Activated CD4-positive, alpha-beta memory T cell treated with anti-CD3 and anti-CD28 coated beads, Interleukin-2, amount 10 ng/mL, durations not matched to agents 7 days and 5 days (primary cell): Measurements from ENCODE around the gene MAT1A. TPM values are rescaled to one million over a fixed set of nuclear protein-coding genes. Genes with fewer than 3 reads are reported as not detected.
"Not testable (repeated sequence)": the region's sequence is repeated elsewhere in the genome, so short reads cannot be mapped to it uniquely, and the experiment has no call there.

Source experiments
- CTCF ChIA-PET: fragments of 350-600 bp; sonication (Branson Sonifier 250); formaldehyde crosslinking; loops from one replicate; lab custom pipeline; 2021; ENCODE audit warnings: antibody characterized with exemption, inconsistent platforms; lab: Charles Lee
- POLR2A ChIA-PET: fragments of 350-600 bp; sonication (Branson Sonifier 250); formaldehyde crosslinking; loops from one replicate; lab custom pipeline; 2021; ENCODE audit warnings: antibody characterized with exemption; lab: Charles Lee
- DNase-seq: peaks from one replicate; pipeline ENCODE4 v3.0.0-alpha.2; 2020
- H3K27ac Mint-ChIP-seq: one replicate; pipeline ENCODE4 v1.8.0; 2021; ENCODE audit warnings: mild to moderate bottlenecking, mixed read lengths
- H3K27me3 Mint-ChIP-seq: one replicate; pipeline ENCODE4 v1.8.0; 2021; ENCODE audit warnings: mixed read lengths
- H3K36me3 Mint-ChIP-seq: one replicate; pipeline ENCODE4 v1.8.0; 2021; ENCODE audit warnings: low read depth, mixed read lengths
- H3K4me1 Mint-ChIP-seq: one replicate; pipeline ENCODE4 v1.8.0; 2021; ENCODE audit warnings: mixed read lengths
- H3K4me3 Mint-ChIP-seq: one replicate; pipeline ENCODE4 v1.8.0; 2021; ENCODE audit warnings: mild to moderate bottlenecking, mixed read lengths
- H3K9me3 Mint-ChIP-seq: one replicate; pipeline ENCODE4 v1.8.0; 2021; ENCODE audit warnings: mixed read lengths
- total RNA-seq, 2 experiments: library from RNA; stranded (reverse); gene quantifications; one replicate each; pipeline ENCODE4 v1.2.3, GENCODE V29; 2021

MAT1A gene
- total RNA-seq, 2 experiments from 2014 or later, result not detected

DNA sequence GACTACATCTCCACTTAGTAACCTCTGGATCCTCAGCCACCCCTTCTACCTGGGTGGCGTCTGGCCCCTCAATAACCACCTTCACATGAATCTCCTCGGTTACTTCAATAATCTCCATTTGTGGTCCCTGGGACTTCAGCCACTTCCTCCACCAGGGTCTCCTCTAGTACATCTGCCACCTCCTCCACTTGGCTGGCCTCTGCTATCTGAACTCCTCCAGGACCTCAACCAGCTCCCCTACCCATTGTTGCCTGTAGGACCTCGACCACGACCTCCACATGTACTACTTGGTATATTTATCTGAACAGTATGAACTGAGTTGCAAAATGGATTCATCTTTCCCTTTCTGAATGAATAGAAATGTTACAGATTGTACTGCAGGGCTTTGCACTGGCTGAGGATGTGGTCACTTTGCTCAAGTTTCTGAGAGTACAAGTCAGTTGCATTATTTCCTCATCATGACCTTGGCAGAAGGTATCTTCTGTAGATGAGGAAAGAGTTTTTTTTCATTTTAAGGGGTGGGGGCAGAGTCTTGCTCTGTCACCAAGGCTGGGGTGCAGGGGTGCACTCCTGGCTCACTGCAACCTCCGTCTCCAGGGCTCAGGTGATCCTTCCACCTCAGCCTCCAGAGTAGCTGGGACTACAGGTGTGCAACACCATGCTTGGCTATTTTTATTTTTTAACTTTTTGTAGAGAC is 36.0 kb downstream of the MAT1A start:
- Mint-ChIP-seq H3K27ac (peak overlapping the region; percentile 69), H3K9me3 (no peaks in the 10 kb centered on the region), H3K27me3 (peaks cover 4% of the 10 kb centered on the region), H3K36me3 (no peaks in the 10 kb centered on the region), H3K4me3 (no peak overlapping the region), H3K4me1 (peaks cover 20% of the 10 kb centered on the region)
- POLR2A ChIA-PET, result interaction anchor here (1.1 kb wide), 1 partner anchor 109 kb away, joined by 3 read pairs; no protein-coding TSS in a partner anchor
- CTCF ChIA-PET, result interaction anchor here (0.7 to 1.8 kb wide), 3 partner anchors 31 to 109 kb away, joined by 3 to 4 read pairs (median 4); no protein-coding TSS in a partner anchor
- DNase-seq, result peak; percentile 26

- CTCF ChIA-PET, result interaction anchor here (0.7 to 1.8 kb wide), 2 partner anchors 55 to 108 kb away, joined by 4 read pairs; no protein-coding TSS in a partner anchor
- H3K27ac Mint-ChIP-seq, result no peak overlapping the region
Observed at GRCh38 chr10:80252296-80252887, 37.1 kb downstream of the MAT1A start.

DNA sequence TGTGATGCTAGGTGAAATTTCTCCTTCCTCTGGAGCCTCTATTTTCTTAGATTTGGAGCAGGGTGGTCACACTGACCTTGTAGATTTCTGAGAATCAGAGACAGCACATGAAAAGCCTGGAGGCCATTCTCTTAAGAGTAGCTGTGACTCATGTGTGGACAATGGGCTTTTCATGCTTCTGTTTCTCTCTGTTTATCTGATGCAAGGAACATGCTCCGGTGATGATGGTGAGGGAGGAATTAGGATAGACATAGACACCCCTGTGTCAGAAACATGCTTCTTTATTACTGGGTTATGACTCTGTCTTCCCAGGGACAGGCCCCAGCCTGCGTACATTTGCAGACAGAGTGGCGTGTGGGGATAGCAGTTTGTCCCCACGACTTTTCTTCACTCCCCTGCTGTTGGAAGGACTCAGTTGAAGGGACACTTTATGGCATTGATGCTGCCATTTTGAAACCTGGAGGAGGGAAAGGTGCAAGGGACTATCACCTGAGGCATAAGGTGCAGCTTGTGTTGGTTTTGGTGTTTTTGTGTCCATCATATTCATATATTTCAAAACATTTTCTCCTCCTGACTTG is 37.7 kb downstream of the MAT1A start:
- H3K4me1 Mint-ChIP-seq, result peaks cover 20% of the 10 kb centered on the region
- H3K4me3 Mint-ChIP-seq, H3K9me3 Mint-ChIP-seq, POLR2A ChIA-PET, H3K27ac Mint-ChIP-seq, H3K27me3 Mint-ChIP-seq, DNase-seq, H3K36me3 Mint-ChIP-seq: not testable (repeated sequence)
- CTCF ChIA-PET, result interaction anchor here (1.8 kb wide), 1 partner anchor 108 kb away, joined by 4 read pairs; no protein-coding TSS in a partner anchor

More at GRCh38 chr10:80252296-80252887, 37.1 kb downstream of the MAT1A start:
- H3K36me3 Mint-ChIP-seq, result no peaks in the 10 kb centered on the region
- H3K9me3 Mint-ChIP-seq, result no peaks in the 10 kb centered on the region
- peaks cover 6% of the 10 kb centered on the region for H3K27me3 Mint-ChIP-seq
- H3K4me1 Mint-ChIP-seq, result peaks cover 20% of the 10 kb centered on the region
- POLR2A ChIA-PET, result interaction anchor here (1.1 kb wide), 1 partner anchor 108 kb away, joined by 3 read pairs; no protein-coding TSS in a partner anchor
- H3K4me3 Mint-ChIP-seq, result no peak overlapping the region
- DNase-seq, result no peak

DNA sequence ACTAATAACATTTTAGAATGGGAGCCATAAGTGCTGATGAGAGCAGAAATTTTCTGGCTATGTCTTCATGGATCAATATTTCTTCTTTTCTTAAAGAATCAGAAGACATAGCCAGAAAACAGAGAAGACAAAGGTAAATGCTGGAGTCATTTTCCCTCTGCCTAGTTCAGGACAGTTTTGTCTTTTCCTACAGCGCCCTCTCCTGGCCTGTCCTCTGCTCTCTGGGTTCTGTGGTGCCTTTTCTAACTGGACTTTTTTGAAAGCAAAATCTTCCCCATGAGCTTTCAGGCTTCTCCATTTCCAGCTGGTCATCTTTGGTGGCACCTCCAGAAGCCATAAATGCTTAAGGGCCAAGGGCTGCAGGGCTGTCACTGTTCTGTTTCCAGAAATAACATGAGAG is 39.1 kb downstream of the MAT1A start:
- H3K27ac Mint-ChIP-seq, DNase-seq, H3K9me3 Mint-ChIP-seq, H3K36me3 Mint-ChIP-seq, CTCF ChIA-PET, H3K4me3 Mint-ChIP-seq, POLR2A ChIA-PET, H3K27me3 Mint-ChIP-seq: not testable (repeated sequence)
- H3K4me1 Mint-ChIP-seq, result peaks cover 20% of the 10 kb centered on the region

DNA sequence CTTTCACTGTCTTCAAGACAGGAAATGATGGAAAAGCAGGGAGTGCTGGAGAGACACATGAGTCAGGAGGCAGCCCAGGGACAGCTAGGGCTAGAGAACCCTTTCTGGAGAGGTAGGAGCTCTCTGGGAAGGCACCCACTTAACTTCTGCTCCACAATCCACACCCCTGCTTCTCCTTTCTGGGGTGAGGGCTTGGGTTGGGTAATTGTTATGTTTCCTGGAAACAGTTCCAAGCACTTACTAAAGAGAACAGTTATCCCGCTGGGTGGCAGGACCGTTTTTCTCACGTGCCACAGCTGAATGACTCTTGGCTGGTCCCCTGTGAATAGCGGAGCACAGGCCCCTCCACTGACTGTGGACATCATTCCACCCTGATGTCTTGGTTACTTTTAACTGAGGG is 39.6 kb downstream of the MAT1A start:
- POLR2A ChIA-PET, H3K4me3 Mint-ChIP-seq: not testable (repeated sequence)

DNA sequence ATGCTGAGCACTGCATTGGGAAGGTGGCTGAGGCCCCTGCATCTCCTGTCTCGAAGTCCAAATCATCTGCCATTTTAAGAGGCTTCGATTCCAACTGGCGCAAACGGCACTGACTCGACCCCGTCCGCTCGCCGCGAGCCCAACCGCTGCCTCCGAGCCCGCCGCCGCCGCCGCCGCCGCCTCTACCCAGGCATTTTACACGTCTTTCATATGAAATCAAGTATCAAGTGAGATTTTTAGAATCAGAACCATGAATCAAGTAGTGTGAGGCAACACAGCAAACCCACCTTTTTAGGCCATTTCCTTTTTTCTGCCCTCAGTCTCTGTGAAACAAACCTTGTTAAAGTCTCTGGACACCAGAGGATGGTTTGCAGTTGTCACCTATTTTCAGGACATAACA is 41.8 kb downstream of the MAT1A start:
- POLR2A ChIA-PET, H3K27ac Mint-ChIP-seq, H3K9me3 Mint-ChIP-seq, CTCF ChIA-PET, H3K4me3 Mint-ChIP-seq, DNase-seq, H3K4me1 Mint-ChIP-seq, H3K36me3 Mint-ChIP-seq: not testable (repeated sequence)
- H3K27me3 Mint-ChIP-seq, result peaks cover 17% of the 10 kb centered on the region

More for the DNA sequence above, 39.6 kb downstream of the MAT1A start:
- H3K27me3 Mint-ChIP-seq, CTCF ChIA-PET, H3K36me3 Mint-ChIP-seq, DNase-seq, H3K9me3 Mint-ChIP-seq, H3K27ac Mint-ChIP-seq: not testable (repeated sequence)
- peaks cover 18% of the 10 kb centered on the region for H3K4me1 Mint-ChIP-seq

DNA sequence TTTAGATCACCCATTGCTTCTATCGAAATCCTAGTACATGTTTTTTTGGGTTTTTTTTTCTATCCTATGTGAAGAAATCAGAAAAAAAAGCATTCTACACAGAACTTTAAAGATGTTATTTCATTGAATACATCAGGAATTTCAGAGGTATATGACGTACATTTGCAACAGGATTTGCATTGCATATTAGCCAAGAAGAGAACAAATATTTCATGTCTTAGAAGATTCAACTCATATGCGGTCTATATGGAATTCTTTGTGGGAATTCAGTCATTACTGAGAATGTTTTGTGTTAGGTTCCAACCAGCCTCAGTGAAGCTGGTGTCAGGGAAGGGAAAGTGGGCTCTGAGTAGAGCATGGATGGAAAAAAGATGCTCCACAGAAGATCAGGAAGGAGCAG is 45.1 kb downstream of the MAT1A start:
- CTCF ChIA-PET, POLR2A ChIA-PET, H3K36me3 Mint-ChIP-seq, H3K27ac Mint-ChIP-seq, H3K4me1 Mint-ChIP-seq, H3K4me3 Mint-ChIP-seq, H3K9me3 Mint-ChIP-seq, DNase-seq: not testable (repeated sequence)
- H3K27me3 Mint-ChIP-seq, result peaks cover 17% of the 10 kb centered on the region

DNA sequence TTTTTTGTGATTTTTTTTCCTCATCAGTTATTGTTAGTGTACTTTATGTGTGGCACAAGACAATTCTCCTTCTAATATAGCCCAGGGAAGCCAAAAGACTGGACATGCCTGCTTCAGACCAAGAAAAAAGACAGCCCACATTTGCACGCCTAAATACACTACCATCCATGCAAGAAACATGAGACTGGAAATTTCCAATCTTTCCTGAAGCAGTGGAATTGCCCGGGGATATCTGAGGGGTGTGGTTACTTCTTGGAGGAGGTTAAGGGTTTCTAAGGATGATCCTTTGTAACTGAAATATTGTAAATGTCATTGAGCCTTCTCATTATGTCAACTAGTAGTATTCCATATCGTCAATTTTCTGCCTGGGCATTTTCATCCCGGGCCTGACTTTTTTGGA is 47.1 kb downstream of the MAT1A start:
- H3K27me3 Mint-ChIP-seq, result peaks cover 15% of the 10 kb centered on the region
- POLR2A ChIA-PET, H3K36me3 Mint-ChIP-seq, H3K27ac Mint-ChIP-seq, H3K4me3 Mint-ChIP-seq, H3K9me3 Mint-ChIP-seq, CTCF ChIA-PET, H3K4me1 Mint-ChIP-seq, DNase-seq: not testable (repeated sequence)

DNA sequence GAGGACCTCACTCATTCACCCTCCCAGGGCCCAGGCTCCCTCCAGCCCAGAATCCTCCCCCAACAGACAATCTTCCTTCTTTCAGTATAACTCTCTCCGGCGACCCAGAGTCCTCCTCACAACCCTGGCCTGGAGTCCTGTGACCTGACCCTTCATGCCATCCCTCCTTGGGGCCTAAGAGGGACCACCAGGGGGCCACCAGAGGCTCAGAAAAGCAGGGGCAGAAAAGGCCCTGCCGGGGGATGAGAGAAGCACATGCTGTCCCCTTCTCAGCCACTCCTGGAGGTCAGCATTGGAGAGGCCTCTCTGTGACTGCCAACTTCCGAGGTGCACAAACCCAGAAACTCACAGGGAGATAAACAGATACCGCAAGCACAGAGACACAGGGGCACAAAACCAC is 53.0 kb downstream of the MAT1A start:
- DNase-seq, H3K4me1 Mint-ChIP-seq, H3K9me3 Mint-ChIP-seq, H3K27ac Mint-ChIP-seq, H3K36me3 Mint-ChIP-seq, H3K27me3 Mint-ChIP-seq, CTCF ChIA-PET, POLR2A ChIA-PET, H3K4me3 Mint-ChIP-seq: not testable (repeated sequence)

DNA sequence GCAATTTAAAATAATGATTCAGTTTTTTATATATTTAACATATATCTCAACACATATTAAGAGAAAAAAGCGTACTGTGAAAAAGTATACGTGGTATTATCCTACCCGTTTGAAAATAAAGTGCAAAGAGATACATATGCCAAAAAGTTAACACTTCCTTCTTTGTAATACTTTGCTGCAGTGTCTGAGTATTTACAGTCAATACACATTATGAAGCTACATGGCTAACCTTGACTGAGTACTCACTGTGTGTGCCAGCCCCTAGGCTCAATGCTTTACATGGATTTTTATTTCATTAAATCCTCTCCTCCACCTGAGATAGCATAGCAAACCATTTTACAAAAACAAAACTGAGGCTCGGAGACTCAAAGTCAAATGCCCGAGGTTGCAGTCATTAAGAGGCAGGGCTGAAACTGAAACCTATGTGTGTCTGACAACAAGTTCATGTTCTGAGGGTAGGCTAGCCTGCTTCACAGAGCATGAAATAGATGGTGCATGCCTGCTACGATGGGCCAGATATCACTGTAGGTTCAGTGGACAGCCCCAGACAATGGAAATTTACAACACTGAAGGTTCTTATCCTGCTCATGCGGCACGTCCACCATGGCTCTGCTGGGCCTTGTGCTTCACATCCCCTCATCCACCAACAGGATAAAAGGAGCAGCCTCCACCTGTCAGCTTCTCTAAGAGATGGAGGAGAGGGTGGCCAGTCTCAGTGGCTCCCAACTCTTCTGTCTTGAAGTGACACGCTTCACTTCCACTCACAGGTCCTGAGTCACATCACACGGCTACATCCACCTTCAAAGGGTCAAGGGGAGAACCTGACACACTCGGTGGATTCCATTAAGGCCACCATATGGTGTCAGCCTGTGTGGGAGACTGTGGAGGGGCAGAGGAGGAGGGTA is 54.9 kb downstream of the MAT1A start:
- H3K9me3 Mint-ChIP-seq, H3K36me3 Mint-ChIP-seq, H3K4me1 Mint-ChIP-seq, POLR2A ChIA-PET, DNase-seq, H3K27me3 Mint-ChIP-seq: not testable (repeated sequence)
- Mint-ChIP-seq H3K4me3 (peak overlapping the region; percentile 7), H3K27ac (peak overlapping the region; percentile 9)
- CTCF ChIA-PET, result interaction anchor here (1.1 kb wide), 1 partner anchor 90 kb away, joined by 3 read pairs; no protein-coding TSS in a partner anchor

DNA sequence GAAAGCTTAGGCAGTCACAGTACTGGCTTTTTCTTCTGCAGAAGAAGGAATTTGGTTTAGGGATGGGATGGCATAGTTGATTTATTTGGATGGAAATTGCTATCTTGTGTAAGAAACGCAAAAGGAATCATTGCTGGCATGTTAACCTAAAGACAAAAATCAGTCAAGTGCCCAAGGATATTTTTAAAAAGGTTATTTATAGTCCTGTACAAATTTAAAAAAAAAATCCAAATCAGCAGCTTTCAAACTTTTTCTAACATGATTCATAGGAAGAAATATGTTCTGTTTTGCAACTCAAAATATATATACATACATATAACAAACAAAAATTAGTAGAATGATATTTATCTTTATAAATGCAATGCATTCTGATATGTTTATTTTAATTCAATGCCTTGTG is 55.6 kb downstream of the MAT1A start:
- CTCF ChIA-PET, H3K36me3 Mint-ChIP-seq, H3K27ac Mint-ChIP-seq, DNase-seq, H3K9me3 Mint-ChIP-seq, H3K4me3 Mint-ChIP-seq, H3K4me1 Mint-ChIP-seq, POLR2A ChIA-PET, H3K27me3 Mint-ChIP-seq: not testable (repeated sequence)

DNA sequence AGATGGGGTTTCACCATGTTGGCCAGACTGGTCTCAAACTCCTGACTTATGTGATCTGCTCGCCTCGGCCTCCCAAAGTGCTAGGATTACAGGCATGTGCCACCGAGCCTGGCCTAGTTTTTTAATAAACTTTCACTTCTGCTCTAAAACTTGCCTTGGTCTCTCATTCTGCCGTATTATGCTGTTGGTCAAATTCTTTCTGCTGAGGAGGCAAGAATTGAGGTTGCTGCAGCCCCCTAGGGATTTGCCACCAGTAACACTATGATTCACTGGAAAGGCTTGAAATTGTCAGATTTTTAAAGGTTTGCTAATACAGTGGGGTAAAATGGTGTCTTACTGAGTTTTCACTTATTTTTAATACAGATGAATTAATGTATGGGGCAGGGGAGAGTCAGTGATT is 62.7 kb downstream of the MAT1A start:
- H3K36me3 Mint-ChIP-seq, H3K27ac Mint-ChIP-seq, DNase-seq, CTCF ChIA-PET, H3K9me3 Mint-ChIP-seq, POLR2A ChIA-PET, H3K4me1 Mint-ChIP-seq, H3K4me3 Mint-ChIP-seq: not testable (repeated sequence)
- peaks cover 15% of the 10 kb centered on the region for H3K27me3 Mint-ChIP-seq
